Heart left ventricle (tissue), 16 donors: ENCODE measurements around the gene DCAF11. TPM values are rescaled to one million over a fixed set of nuclear protein-coding genes. Genes with fewer than 3 reads are reported as not detected.

Source experiments
- ATAC-seq, 4 donors: fragments of 200-7000 bp; cut with Tn5 transposase; one replicate each; pipeline ENCODE4 v1.9.1; 2020 to 2022; ENCODE audit warnings: moderate library complexity in 4 of 4, mild to moderate bottlenecking in 3 of 4, moderate number of reproducible peaks in 1 of 4
- DNase-seq, 5 donors: peaks; one replicate each; pipeline ENCODE4 v3.0.0-alpha.2; 2020
- H3K27ac ChIP-seq, 12 donors: fragments of 200-600 bp; sonication (generic) in 4 of 12; one replicate each; pipeline versions ENCODE4 v1.5.0 to v1.8.0; 2016 to 2022; ENCODE audit warnings: mild to moderate bottlenecking in 2 of 12
- H3K27me3 ChIP-seq, 9 donors: fragments of 200-600 bp; sonication (generic) in 2 of 9; one replicate each; pipeline versions ENCODE4 v1.5.1 to v1.8.0; 2016 to 2022; ENCODE audit warnings: mild to moderate bottlenecking in 3 of 9
- H3K36me3 ChIP-seq, 9 donors: fragments of 200-600 bp; sonication (generic) in 2 of 9; one replicate each; pipeline versions ENCODE4 v1.5.0 to v1.8.0; 2018 to 2022; ENCODE audit warnings: mild to moderate bottlenecking in 2 of 9
- H3K4me1 ChIP-seq, 12 donors: fragments of 200-600 bp; sonication (generic) in 4 of 12; one replicate each; pipeline versions ENCODE4 v1.5.0 to v1.8.0; 2016 to 2022; ENCODE audit warnings: mild to moderate bottlenecking in 3 of 12
- H3K4me3 ChIP-seq, 12 donors: fragments of 200-600 bp; sonication (generic) in 4 of 12; one replicate each; pipeline versions ENCODE4 v1.5.0 to v1.8.0; 2017 to 2022; ENCODE audit warnings: mild to moderate bottlenecking in 9 of 12, moderate library complexity in 4 of 12
- H3K9me3 ChIP-seq, 12 donors: fragments of 200-600 bp; sonication (generic) in 4 of 12; one replicate each; pipeline versions ENCODE4 v1.5.0 to v1.8.0; 2016 to 2022; ENCODE audit warnings: mild to moderate bottlenecking in 1 of 12
- CTCF ChIP-seq, 12 donors: fragments of 200-600 bp; sonication (generic) in 4 of 12; IDR thresholded peaks; one replicate each; pipeline versions ENCODE4 v1.5.0 to v1.8.0; 2018 to 2022; ENCODE audit warnings: antibody characterized with exemption in 12 of 12, mild to moderate bottlenecking in 5 of 12
- POLR2A ChIP-seq, 2 donors: fragments of 450-650 bp; IDR thresholded peaks; one replicate each; pipeline ENCODE4 v1.6.1; 2017; ENCODE audit warnings: antibody characterized with exemption in 2 of 2, mild to moderate bottlenecking in 2 of 2, moderate library complexity in 2 of 2
- WGBS, 4 donors: extraction: QIAGEN DNeasy Blood & Tissue Kit in 2 of 4; methylation state at CpG; one replicate each; pipeline versions ENCODE4 v1.1.5 to v1.1.7; 2013 to 2018; 5-methylcytosine and 5-hydroxymethylcytosine counted together
- intact Hi-C, 10 donors: fragments of 100-400 bp; cut with DNase I; formaldehyde crosslinking; loops; one replicate each; pipeline versions ENCODE4 v1.11.1 to v1.14.2; 2022
- polyA plus RNA-seq, 2 donors: library from polyadenylated mRNA; stranded (reverse); fragments of 200-250 nt; gene quantifications; one replicate each; pipeline ENCODE4 v1.2.3, GENCODE V29; 2013
- total RNA-seq, 9 donors: library from RNA; depleted of rRNA in 2 of 9; stranded (reverse); fragments of >200 nt in 2 of 9; fragmentation: NEBNext Ultra II Directional in 3 of 9; extraction: Animal tissue kit (Norgen Biotek cat#: 25700) in 3 of 9; gene quantifications; one replicate each; pipeline versions ENCODE4 v1.1.0 to v1.2.4, GENCODE V29; 2016 to 2023
- donor health status: ischemic (EF 13 %, LVEDD 7.1; RV severe dilation, severe dysfunction).
- donor health status: healthy with polysubstance abuse.
- donor health status: DM: no; HTN: yes; CAD: no.
- donor health status: DM: no; HTN: no; CAD: no.
- donor health status: ischemic (EF 25% LVEDD 6.9; RV normal size, moderate dysfunction).
- donor health status: ischemic (EF 25% LVEDD 5.7; RV mildly dilated, moderate dysfunction).
- donor health status: healthy.
- donor health status: DM: yes; HTN: yes; CAD: no.
- donor health status: ischemic (EF 35%, LVEDD 5.7; RV mildly dilated, moderate dysfunction).
- donor health status: nonischemic (EF 11% LVEDD 7.7; RV severe dilation, severe dysfunction).
- donor health status: DM: yes; HTN: yes; CAD: no.
- donor health status: PGD.
- donor health status: ischemic (EF 29% LVEDD 5.4; RV normal size, mild dysfunction).
- donor health status: nonischemic (EF 23%, LVEDD 6.1; RV moderate dilation, normal function).

The DCAF11 gene
- total and polyA plus RNA-seq, 11 donors = 25.3 to 117 (median 75.0) TPM

- intact Hi-C loops = loop anchor here in 8 of 10 donors (5.0 to 10.0 kb wide), 5 partner anchors 37 to 117 kb away; partner anchors contain the start of gene DHRS4L2 (in 2 of the 8)
- peaks cover 0 to 26% (median 14%) of the 10 kb centered on the region in 12 donors for H3K4me1 ChIP-seq
- H3K27me3 ChIP-seq = no peaks in the 10 kb centered on the region
- ATAC-seq = peak; percentile 76 to 92 (median 90)
- peak in 1 of 12 donors; percentile 14 for TF ChIP-seq CTCF (IDR thresholded peaks at IDR 0.05)
- TF ChIP-seq POLR2A (IDR thresholded peaks at IDR 0.05) = peak in 1 of 2 donors; percentile 62
- H3K36me3 ChIP-seq = peaks cover 0 to 14% (median 0%) of the 10 kb centered on the region in 9 donors
- peak within 1 kb of the TSS; percentile 73 to 94 (median 80) for H3K4me3 ChIP-seq
- no peaks in the 10 kb centered on the region for H3K9me3 ChIP-seq
- 0 to 1% (median 1%) methylated on average over 52 to 68 of the region's 68 CpGs for WGBS, 4 donors
- peak within 1 kb of the TSS; percentile 77 to 96 (median 94) for H3K27ac ChIP-seq
- peak; percentile 85 to 94 (median 91) for DNase-seq
Measured at GRCh38 chr14:24093901-24094840, 20.4 kb upstream of the DCAF11 start, which contains the start of gene PCK2. PCK2 (plus strand) TSS chr14:24094311; CDS start chr14:24094406, 95 bp downstream.

- intact Hi-C loops = loop anchor here in 8 of 10 donors (5.0 to 10.0 kb wide), 5 partner anchors 38 to 118 kb away; partner anchors contain the start of gene DHRS4L2 (in 2 of the 8)
- Histone ChIP-seq H3K4me3 (peak overlapping the region; percentile 73 to 94 (median 80)), H3K27ac (peak overlapping the region; percentile 77 to 96 (median 94)), H3K36me3 (peaks cover 0 to 20% (median 0%) of the 10 kb centered on the region in 9 donors), H3K9me3 (no peaks in the 10 kb centered on the region), H3K27me3 (no peaks in the 10 kb centered on the region), H3K4me1 (peaks cover 0 to 26% (median 14%) of the 10 kb centered on the region in 12 donors)
- ATAC-seq (peak in 2 of 4 donors; percentile 1), DNase-seq (no peak)
- TF ChIP-seq POLR2A (IDR thresholded peaks at IDR 0.05) = no peak
- no peak for TF ChIP-seq CTCF (IDR thresholded peaks at IDR 0.05)
- 26 to 45% (median 35%) methylated on average over 14 of the region's 14 CpGs for WGBS, 4 donors
Measured at GRCh38 chr14:24094841-24095270, 19.7 kb upstream of the DCAF11 start.

DNA sequence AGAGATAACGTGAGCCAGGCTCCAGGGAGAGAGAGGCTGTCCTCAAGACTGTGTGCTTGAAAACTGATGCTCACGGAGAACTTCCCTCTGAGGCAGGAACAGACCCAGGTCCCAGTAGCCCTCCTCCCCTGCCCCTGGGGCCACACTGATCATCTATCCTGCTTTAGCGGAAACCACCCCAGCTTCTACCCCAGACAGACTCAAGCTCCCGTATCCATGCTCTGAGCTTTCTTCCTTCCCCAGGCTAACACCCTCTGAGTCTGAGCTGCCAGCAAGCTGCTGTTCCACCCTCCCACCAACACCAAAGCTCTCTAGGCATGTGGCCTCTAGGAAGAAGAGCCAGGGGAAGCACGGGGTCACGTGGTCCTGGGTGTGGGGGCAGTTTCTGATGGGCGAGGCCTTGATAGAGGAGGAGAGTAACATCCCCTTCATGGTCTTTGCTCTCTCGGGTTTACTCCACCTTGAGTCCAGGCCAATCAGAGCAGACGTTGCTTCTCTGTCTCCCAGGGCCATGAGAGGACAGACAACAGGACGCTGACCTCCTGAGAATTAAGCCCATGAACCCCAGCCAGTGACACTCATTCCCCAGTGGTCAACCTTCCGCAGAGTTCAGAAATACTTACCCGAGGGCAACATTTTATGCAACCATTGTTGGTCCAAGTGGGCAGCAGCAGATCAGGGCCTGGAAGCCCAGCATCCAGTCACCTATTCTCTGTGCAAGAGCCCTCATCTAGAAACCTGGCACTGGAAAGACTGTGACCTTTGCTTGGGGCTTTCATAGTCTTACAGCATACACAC is 19.1 kb upstream of the DCAF11 start:
- peak overlapping the region; percentile 73 to 94 (median 80) for H3K4me3 ChIP-seq
- no peaks in the 10 kb centered on the region for H3K27me3 ChIP-seq
- peaks cover 0 to 27% (median 0%) of the 10 kb centered on the region in 9 donors for H3K36me3 ChIP-seq
- H3K9me3 ChIP-seq = no peaks in the 10 kb centered on the region
- no peak for TF ChIP-seq CTCF (IDR thresholded peaks at IDR 0.05)
- no peak for TF ChIP-seq POLR2A (IDR thresholded peaks at IDR 0.05)
- ATAC-seq (peak in 3 of 4 donors; percentile 8 to 33 (median 14)), DNase-seq (peak in 4 of 5 donors; percentile 40 to 68 (median 56))
- intact Hi-C loops = loop anchor here in 1 of 10 donors (10.0 kb wide), 1 partner anchor 111 kb away; the partner anchor contains the start of gene DHRS4L2
- WGBS, 4 donors = 61 to 66% (median 62%) methylated on average over 10 to 12 of the region's 12 CpGs
- H3K27ac ChIP-seq = peak overlapping the region in 11 of 12 donors; percentile 89 to 96 (median 94)
- peaks cover 0 to 26% (median 14%) of the 10 kb centered on the region in 12 donors for H3K4me1 ChIP-seq
